MCF 10A (cell line): ENCODE results near the gene TRAM1L1. TPM values are rescaled to one million over a fixed set of nuclear protein-coding genes. Genes with fewer than 3 reads are reported as not detected.
A peak's percentile ranks its signal among the peaks of the same experiment; 100 is the strongest.

Source experiments
- BruUV-seq: library from RNA; stranded (reverse); fragments of 400-500 nt; replicated peaks from 2 replicates; lab custom pipeline; 2021; lab: Mats Ljungman, UMichigan
- CTCF ChIA-PET: fragments of 300-600 bp; sonication (Branson Sonifier 250); formaldehyde crosslinking; extraction: SDS; loops from one replicate; lab custom pipeline; 2021; ENCODE audit warnings: antibody characterized with exemption, inconsistent platforms; lab: Yijun Ruan, JAX
- POLR2A ChIA-PET: fragments of 300-600, 350-650 bp; sonication (Branson Sonifier 250); formaldehyde crosslinking; extraction: SDS; loops from one replicate; lab custom pipeline; 2020; ENCODE audit warnings: antibody characterized with exemption, inconsistent platforms; lab: Yijun Ruan, JAX
- DNase-seq: peaks from one replicate; pipeline ENCODE4 v3.0.0-alpha.2; 2018; ENCODE audit not compliant: unreplicated experiment
- H3K27ac Mint-ChIP-seq: one replicate; pipeline ENCODE4 v1.8.0; 2022; ENCODE audit warnings: mild to moderate bottlenecking, low read depth, mixed read lengths; ENCODE audit not compliant: unreplicated experiment
- H3K27me3 Mint-ChIP-seq: one replicate; pipeline ENCODE4 v1.8.0; 2022; ENCODE audit warnings: mixed read lengths; ENCODE audit not compliant: insufficient read depth, unreplicated experiment
- H3K36me3 Mint-ChIP-seq: one replicate; pipeline ENCODE4 v1.8.0; 2022; ENCODE audit warnings: mild to moderate bottlenecking, moderate library complexity, mixed read lengths; ENCODE audit not compliant: insufficient read depth, unreplicated experiment
- H3K4me1 Mint-ChIP-seq: one replicate; pipeline ENCODE4 v1.8.0; 2022; ENCODE audit warnings: mixed read lengths; ENCODE audit not compliant: insufficient read depth, unreplicated experiment
- H3K4me3 Mint-ChIP-seq: one replicate; pipeline ENCODE4 v1.8.0; 2022; ENCODE audit warnings: mild to moderate bottlenecking, moderate library complexity, mixed read lengths; ENCODE audit not compliant: unreplicated experiment
- H3K9me3 Mint-ChIP-seq: one replicate; pipeline ENCODE4 v1.8.0; 2022; ENCODE audit warnings: mixed read lengths; ENCODE audit not compliant: unreplicated experiment
- CTCF ChIP-seq: fragments of 200-600 bp; IDR thresholded peaks from one replicate; pipeline ENCODE4 v1.8.0; 2022; ENCODE audit warnings: antibody characterized with exemption, mild to moderate bottlenecking; ENCODE audit not compliant: unreplicated experiment
- intact Hi-C: fragments of 100-400 bp; cut with micrococcal nuclease; formaldehyde crosslinking; loops from 2 replicates; pipeline ENCODE4 v1.14.1; 2022
- total RNA-seq: library from RNA; stranded (reverse); gene quantifications from 2 replicates; pipeline ENCODE4 v1.2.3, GENCODE V29; 2022

Gene TRAM1L1
- total RNA-seq, 1 experiment from 2014 or later: 0.75 TPM

- H3K9me3 Mint-ChIP-seq: peaks cover 13% of the 10 kb centered on the region
- CTCF ChIA-PET: no interaction called here
- TF ChIP-seq CTCF: no peak
- intact Hi-C loops: no loop called here
- H3K36me3 Mint-ChIP-seq: no peaks in the 10 kb centered on the region
- no TSS peak for BruUV-seq
- no peak overlapping the region for H3K4me3 Mint-ChIP-seq
- POLR2A ChIA-PET: no interaction called here
- no peaks in the 10 kb centered on the region for H3K4me1 Mint-ChIP-seq
- no peaks in the 10 kb centered on the region for H3K27me3 Mint-ChIP-seq
- DNase-seq: peak; percentile 0
- no peak overlapping the region for H3K27ac Mint-ChIP-seq
Observed at GRCh38 chr4:117063961-117064696, 21.2 kb downstream of the TRAM1L1 start.

GRCh38 chr4:117042962-117043361, 42.4 kb downstream of the TRAM1L1 start:
- CTCF ChIA-PET: interaction anchor here (1.0 kb wide), 1 partner anchor 33 kb away, joined by 3 read pairs; no protein-coding TSS in a partner anchor

More at GRCh38 chr4:117042962-117043361, 42.4 kb downstream of the TRAM1L1 start:
- no peaks in the 10 kb centered on the region for H3K27me3 Mint-ChIP-seq
- H3K4me1 Mint-ChIP-seq: no peaks in the 10 kb centered on the region
- no peak overlapping the region for H3K27ac Mint-ChIP-seq
- no peaks in the 10 kb centered on the region for H3K36me3 Mint-ChIP-seq
- intact Hi-C loops: no loop called here
- no peak overlapping the region for H3K4me3 Mint-ChIP-seq
- no peak for DNase-seq
- POLR2A ChIA-PET: no interaction called here
- peaks cover 15% of the 10 kb centered on the region for H3K9me3 Mint-ChIP-seq
- TF ChIP-seq CTCF: no peak
- BruUV-seq: no TSS peak
